OCI-LY1 (cell line): ENCODE results near the gene ZBTB16.

Experiments
- CTCF ChIP-seq: fragments of 200-600 bp; sonication (generic), shearing (Covaris generic); IDR thresholded peaks from 2 replicates; pipeline ENCODE4 v1.5.1; 2017; ENCODE audit warnings: mild to moderate bottlenecking, antibody characterized with exemption, low read length, moderate library complexity, mixed read lengths
- EZH2 ChIP-seq: fragments of 200-600 bp; sonication (generic), shearing (Covaris generic); IDR thresholded peaks from 2 replicates; pipeline ENCODE4 v1.8.0; 2017; ENCODE audit warnings: borderline replicate concordance, mixed run types, mild to moderate bottlenecking, antibody characterized with exemption, low read length, moderate library complexity, mixed read lengths

DNA sequence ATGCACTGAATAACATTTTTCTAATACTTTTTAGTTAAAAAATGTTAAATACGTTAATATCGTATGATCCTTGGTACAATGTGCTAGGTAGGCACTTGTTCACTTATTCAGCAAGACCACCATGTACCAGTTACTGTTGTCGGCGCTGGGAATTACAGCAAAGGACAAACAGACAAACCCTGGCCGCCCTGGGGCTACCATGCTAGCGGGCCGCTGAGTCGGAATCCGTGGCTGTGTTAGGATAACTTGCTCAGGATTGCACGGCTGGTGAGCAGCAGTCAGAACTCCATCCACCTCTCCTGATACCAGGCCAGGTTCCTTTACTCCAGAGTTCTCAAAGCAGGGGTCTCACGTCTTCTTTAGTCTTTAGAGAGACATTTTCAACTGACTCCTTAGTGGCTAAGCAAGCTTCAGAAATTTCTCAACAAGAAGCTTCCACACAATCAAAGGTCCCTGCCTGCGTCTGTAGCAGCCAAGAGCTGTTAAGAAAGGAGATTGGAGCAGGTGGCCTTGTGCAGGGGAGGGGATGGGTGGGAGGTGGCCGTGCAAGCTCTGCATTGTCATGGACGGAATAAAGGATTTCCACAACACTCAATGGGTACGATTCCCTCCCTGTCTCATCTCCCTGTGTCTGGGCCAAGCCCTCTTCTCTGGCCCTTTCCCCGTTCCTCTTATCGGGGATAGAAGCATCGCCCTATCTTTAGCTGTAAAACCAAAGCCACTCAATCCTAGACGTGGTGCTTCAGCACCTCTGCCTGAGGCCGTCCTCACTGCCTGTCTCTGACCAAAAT is 196.9 kb downstream of the ZBTB16 start:
- TF ChIP-seq CTCF, result no peak
- TF ChIP-seq EZH2, result no peak
